Naive thymus-derived CD4-positive, alpha-beta T cell (primary cell): ENCODE measurements around the gene STN1. TPM values are rescaled to one million over a fixed set of nuclear protein-coding genes. Genes with fewer than 3 reads are reported as not detected.
A peak's percentile ranks its signal among the peaks of the same experiment; 100 is the strongest.

Experiments used
- ATAC-seq: fragments of 150-1000 bp; cut with Tn5 transposase; 2 replicates; pipeline ENCODE4 v1.10.0; 2021; ENCODE audit warnings: mild to moderate bottlenecking, moderate library complexity
- CTCF ChIA-PET: fragments of 350-600 bp; sonication (Branson Sonifier 250); formaldehyde crosslinking; loops from one replicate; lab custom pipeline; 2021; ENCODE audit warnings: antibody characterized with exemption; lab: Charles Lee
- POLR2A ChIA-PET: fragments of 350-600 bp; sonication (Branson Sonifier 250); formaldehyde crosslinking; loops from one replicate; lab custom pipeline; 2021; ENCODE audit warnings: antibody characterized with exemption, inconsistent platforms; lab: Charles Lee
- DNase-seq, 9 donors: peaks; one replicate each; pipeline versions ENCODE4 v3.0.0 to v3.0.0-alpha.2; 2020 to 2022; ENCODE audit warnings: mixed read lengths in 1 of 9
- H3K27ac ChIP-seq: one replicate; pipeline ENCODE4 v1.7.0; 2013; ENCODE audit warnings: mild to moderate bottlenecking, low read depth, low read length, moderate library complexity
- H3K27me3 ChIP-seq, 2 donors: one replicate each; pipeline ENCODE4 v1.7.0; 2013; ENCODE audit warnings: low read length in 2 of 2, mild to moderate bottlenecking in 2 of 2, moderate library complexity in 2 of 2; ENCODE audit not compliant: control insufficient read depth in 2 of 2, insufficient read depth in 2 of 2
- H3K36me3 ChIP-seq, 3 experiments: 1 replicate in 2 of 3; 2 replicates in 1 of 3; pipeline ENCODE4 v1.7.0; 2013; ENCODE audit warnings: low read length in 3 of 3, mild to moderate bottlenecking in 3 of 3, moderate library complexity in 1 of 3; ENCODE audit not compliant: insufficient read depth in 3 of 3, control insufficient read depth in 2 of 3
- H3K4me1 ChIP-seq, 2 donors: one replicate each; pipeline ENCODE4 v1.7.0; 2013; ENCODE audit warnings: low read length in 2 of 2, mild to moderate bottlenecking in 2 of 2, moderate library complexity in 1 of 2; ENCODE audit not compliant: control insufficient read depth in 2 of 2, insufficient read depth in 2 of 2
- H3K4me3 ChIP-seq: 2 replicates; pipeline ENCODE4 v1.7.0; 2013; ENCODE audit warnings: mild to moderate bottlenecking, low read length
- H3K9me3 ChIP-seq, 3 experiments: 1 replicate in 2 of 3; 2 replicates in 1 of 3; pipeline ENCODE4 v1.7.0; 2013; ENCODE audit warnings: low read length in 3 of 3; ENCODE audit not compliant: control insufficient read depth in 2 of 3
- H3K27ac Mint-ChIP-seq, 9 donors: one replicate each; pipeline ENCODE4 v1.8.0; 2020 to 2022; ENCODE audit warnings: mixed read lengths in 9 of 9, mild to moderate bottlenecking in 8 of 9, moderate library complexity in 5 of 9, inconsistent platforms in 2 of 9
- H3K27me3 Mint-ChIP-seq, 5 donors: one replicate each; pipeline ENCODE4 v1.8.0; 2021 to 2022; ENCODE audit warnings: mixed read lengths in 5 of 5, mild to moderate bottlenecking in 1 of 5
- H3K36me3 Mint-ChIP-seq, 5 donors: one replicate each; pipeline ENCODE4 v1.8.0; 2020 to 2022; ENCODE audit warnings: mixed read lengths in 5 of 5, mild to moderate bottlenecking in 3 of 5, inconsistent platforms in 1 of 5
- H3K4me1 Mint-ChIP-seq, 7 donors: one replicate each; pipeline ENCODE4 v1.8.0; 2020 to 2022; ENCODE audit warnings: mixed read lengths in 7 of 7, mild to moderate bottlenecking in 3 of 7, inconsistent platforms in 1 of 7
- H3K4me3 Mint-ChIP-seq, 10 donors: one replicate each; pipeline ENCODE4 v1.8.0; 2020 to 2022; ENCODE audit warnings: mild to moderate bottlenecking in 10 of 10, mixed read lengths in 10 of 10, moderate library complexity in 6 of 10, inconsistent platforms in 2 of 10
- H3K9me3 Mint-ChIP-seq, 11 donors: one replicate each; pipeline ENCODE4 v1.8.0; 2020 to 2022; ENCODE audit warnings: mixed read lengths in 11 of 11, mild to moderate bottlenecking in 4 of 11, inconsistent platforms in 1 of 11, moderate library complexity in 1 of 11
- intact Hi-C, 2 donors: fragments of 100-400 bp; cut with micrococcal nuclease; formaldehyde crosslinking; loops; one replicate each; pipeline ENCODE4 v1.15.1; 2023
- polyA plus RNA-seq, 2 donors: library from polyadenylated mRNA; unstranded; fragments of 300-500 nt; fragmentation: Illumina TruSeq; gene quantifications; one replicate each; pipeline ENCODE4 v1.2.3, GENCODE V29; 2021
- total RNA-seq, 6 experiments: library from RNA in 5 of 6; stranded (reverse) in 5 of 6; gene quantifications; 1 replicate in 5 of 6; 2 replicates in 1 of 6; pipeline ENCODE4 v1.2.3 and lab custom pipeline; 2021 to 2026

Gene STN1
- total and polyA plus RNA-seq, 7 experiments from 2014 or later, result 28.8 to 83.7 (median 36.3) TPM

DNA sequence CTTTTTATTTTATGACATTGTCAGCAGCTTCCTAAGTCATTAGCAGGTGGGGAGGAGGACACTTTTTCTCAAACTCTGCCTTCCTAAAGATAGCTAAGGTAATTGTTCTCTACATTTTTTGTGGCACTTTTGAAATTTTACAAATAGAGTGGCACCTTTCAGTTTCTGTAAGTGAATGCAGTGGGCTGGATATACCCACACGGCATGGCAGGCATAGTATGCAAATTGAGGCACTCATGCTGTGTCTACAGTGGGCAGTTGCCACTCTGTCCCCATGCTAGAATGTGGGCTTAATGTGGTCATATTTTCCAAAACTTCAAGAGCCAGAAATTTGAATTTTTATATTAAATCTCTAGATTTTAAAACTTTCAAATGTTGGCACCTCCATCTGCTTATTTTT is 49.8 kb downstream of the STN1 start:
- Histone ChIP-seq H3K36me3 (peaks cover 0 to 9% (median 0%) of the 10 kb centered on the region in 3 experiments), H3K9me3 (peaks cover 0 to 9% (median 4%) of the 10 kb centered on the region in 3 experiments), H3K4me1 (no peaks in the 10 kb centered on the region), H3K27ac (no peak overlapping the region), H3K4me3 (no peak overlapping the region), H3K27me3 (no peaks in the 10 kb centered on the region)
- no peaks in the 10 kb centered on the region for H3K4me1 Mint-ChIP-seq
- H3K27me3 Mint-ChIP-seq, result peaks cover 0 to 6% (median 0%) of the 10 kb centered on the region in 5 donors
- CTCF ChIA-PET, result interaction anchor here (0.7 to 2.2 kb wide), 2 partner anchors 156 to 206 kb away, joined by 3 to 7 read pairs; no protein-coding TSS in a partner anchor
- intact Hi-C loops, result no loop called here
- POLR2A ChIA-PET, result no interaction called here
- no peak overlapping the region for H3K27ac Mint-ChIP-seq
- H3K9me3 Mint-ChIP-seq, result peaks cover 5 to 28% (median 16%) of the 10 kb centered on the region in 11 donors
- peaks cover 3 to 49% (median 22%) of the 10 kb centered on the region in 5 donors for H3K36me3 Mint-ChIP-seq
- ATAC-seq (no peak), DNase-seq (no peak)
- H3K4me3 Mint-ChIP-seq, result no peak overlapping the region

DNA sequence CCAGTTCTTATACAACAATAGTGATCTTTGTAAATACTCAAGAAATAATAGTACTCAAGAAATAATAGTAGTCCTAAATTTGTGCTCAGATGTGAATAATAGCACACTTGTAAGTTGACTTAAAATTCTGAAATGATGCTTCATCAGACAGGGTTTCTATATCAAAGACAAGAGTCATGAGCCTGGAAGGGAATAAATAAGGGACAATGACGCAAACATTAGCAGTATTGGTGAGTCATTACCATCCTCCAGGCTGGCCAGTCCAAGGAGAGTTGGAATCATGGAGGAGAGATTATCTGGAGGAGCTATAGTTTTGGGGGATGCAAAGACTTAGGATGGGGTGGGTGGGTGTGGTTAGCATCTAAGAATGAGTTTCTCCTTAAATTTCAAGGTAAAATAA is 56.5 kb downstream of the STN1 start:
- H3K4me3 Mint-ChIP-seq, result no peak overlapping the region
- H3K4me1 Mint-ChIP-seq, result peaks cover 0 to 2% (median 1%) of the 10 kb centered on the region in 7 donors
- H3K9me3 Mint-ChIP-seq, result peaks cover 5 to 28% (median 16%) of the 10 kb centered on the region in 11 donors

GRCh38 chr10:103859161-103860086 is 58.6 kb downstream of the STN1 start:
- H3K4me3 ChIP-seq, result no peak overlapping the region
- Mint-ChIP-seq H3K9me3 (peaks cover 0 to 10% (median 7%) of the 10 kb centered on the region in 11 donors), H3K27me3 (peaks cover 12 to 58% (median 16%) of the 10 kb centered on the region in 5 donors), H3K4me3 (no peak overlapping the region), H3K36me3 (peaks cover 0 to 10% (median 9%) of the 10 kb centered on the region in 5 donors), H3K4me1 (peaks cover 3 to 13% (median 11%) of the 10 kb centered on the region in 7 donors), H3K27ac (no peak overlapping the region)
- no peaks in the 10 kb centered on the region for H3K36me3 ChIP-seq
- ATAC-seq (peak; percentile 74), DNase-seq (peak; percentile 16 to 67 (median 46))
- no peak overlapping the region for H3K27ac ChIP-seq
- no peaks in the 10 kb centered on the region for H3K9me3 ChIP-seq
- ChIA-PET CTCF (interaction anchor here (0.9 to 3.1 kb wide), 3 partner anchors 10 to 148 kb away, joined by 3 to 35 read pairs (median 5); no protein-coding TSS in a partner anchor), POLR2A (interaction anchor here (0.6 kb wide), 1 partner anchor 157 kb away, joined by 3 read pairs; no protein-coding TSS in a partner anchor)
- H3K4me1 ChIP-seq, result peaks cover 0 to 7% of the 10 kb centered on the region in 2 donors
- intact Hi-C loops, result loop anchor here (1.0 to 10.0 kb wide), 4 partner anchors 25 to 255 kb away; no protein-coding TSS in a partner anchor
- peaks cover 3 to 5% of the 10 kb centered on the region in 2 donors for H3K27me3 ChIP-seq

More for the DNA sequence above, 56.5 kb downstream of the STN1 start:
- Histone ChIP-seq H3K9me3 (peaks cover 0 to 9% (median 4%) of the 10 kb centered on the region in 3 experiments), H3K36me3 (no peaks in the 10 kb centered on the region), H3K27me3 (no peaks in the 10 kb centered on the region), H3K4me3 (no peak overlapping the region), H3K4me1 (no peaks in the 10 kb centered on the region), H3K27ac (no peak overlapping the region)
- no peak for ATAC-seq
- peaks cover 0 to 26% (median 22%) of the 10 kb centered on the region in 5 donors for H3K36me3 Mint-ChIP-seq
- no peak overlapping the region for H3K27ac Mint-ChIP-seq
- intact Hi-C loops, result no loop called here
- CTCF ChIA-PET, result interaction anchor here (0.8 to 4.9 kb wide), 2 partner anchors 9 to 149 kb away, joined by 5 to 48 read pairs; no protein-coding TSS in a partner anchor
- POLR2A ChIA-PET, result no interaction called here
- no peak for DNase-seq
- H3K27me3 Mint-ChIP-seq, result peaks cover 2 to 52% (median 6%) of the 10 kb centered on the region in 5 donors

GRCh38 chr10:103858360-103858759 is 59.6 kb downstream of the STN1 start:
- DNase-seq, result no peak

GRCh38 chr10:103856797-103857170 is 61.2 kb downstream of the STN1 start:
- DNase-seq (no peak), ATAC-seq (no peak)
- H3K4me3 ChIP-seq, result no peak overlapping the region
- ChIA-PET CTCF (interaction anchor here (0.6 to 3.1 kb wide), 9 partner anchors 10 to 1978 kb away, joined by 3 to 35 read pairs (median 4); no protein-coding TSS in a partner anchor), POLR2A (interaction anchor here (1.1 kb wide), 1 partner anchor 143 kb away, joined by 3 read pairs; no protein-coding TSS in a partner anchor)
- Mint-ChIP-seq H3K36me3 (no peaks in the 10 kb centered on the region), H3K27me3 (peaks cover 22 to 79% (median 29%) of the 10 kb centered on the region in 5 donors), H3K9me3 (peaks cover 0 to 2% (median 0%) of the 10 kb centered on the region in 11 donors), H3K4me3 (peak overlapping the region in 6 of 10 donors; percentile 60 to 77 (median 66)), H3K27ac (no peak overlapping the region), H3K4me1 (peaks cover 7 to 21% (median 17%) of the 10 kb centered on the region in 7 donors)
- H3K9me3 ChIP-seq, result no peaks in the 10 kb centered on the region
- intact Hi-C loops, result loop anchor here (10.0 kb wide), 2 partner anchors 62 to 252 kb away; no protein-coding TSS in a partner anchor
- H3K27me3 ChIP-seq, result peaks cover 5 to 8% of the 10 kb centered on the region in 2 donors
- peaks cover 0 to 9% of the 10 kb centered on the region in 2 donors for H3K4me1 ChIP-seq
- no peak overlapping the region for H3K27ac ChIP-seq
- no peaks in the 10 kb centered on the region for H3K36me3 ChIP-seq

More at GRCh38 chr10:103858360-103858759, 59.6 kb downstream of the STN1 start:
- ChIA-PET CTCF (interaction anchor here (0.7 to 3.1 kb wide), 7 partner anchors 9 to 147 kb away, joined by 3 to 35 read pairs (median 3); no protein-coding TSS in a partner anchor), POLR2A (interaction anchor here (0.6 kb wide), 1 partner anchor 156 kb away, joined by 3 read pairs; no protein-coding TSS in a partner anchor)
- peaks cover 0 to 2% (median 0%) of the 10 kb centered on the region in 11 donors for H3K9me3 Mint-ChIP-seq
- H3K27ac Mint-ChIP-seq, result no peak overlapping the region
- ATAC-seq, result no peak
- no peak overlapping the region for H3K4me3 ChIP-seq
- peaks cover 7 to 21% (median 17%) of the 10 kb centered on the region in 7 donors for H3K4me1 Mint-ChIP-seq
- no peak overlapping the region for H3K27ac ChIP-seq
- no peaks in the 10 kb centered on the region for H3K9me3 ChIP-seq
- peaks cover 0 to 9% of the 10 kb centered on the region in 2 donors for H3K4me1 ChIP-seq
- H3K27me3 Mint-ChIP-seq, result peaks cover 22 to 69% (median 24%) of the 10 kb centered on the region in 5 donors
- no peak overlapping the region for H3K4me3 Mint-ChIP-seq
- intact Hi-C loops, result loop anchor here (10.0 kb wide), 2 partner anchors 64 to 254 kb away; no protein-coding TSS in a partner anchor
- H3K36me3 Mint-ChIP-seq, result no peaks in the 10 kb centered on the region
- no peaks in the 10 kb centered on the region for H3K36me3 ChIP-seq
- H3K27me3 ChIP-seq, result peaks cover 5 to 8% of the 10 kb centered on the region in 2 donors
